RWPE1 (cell line): ENCODE measurements around the gene C6orf163.
"Not testable (repeated sequence)": the region's sequence is repeated elsewhere in the genome, so short reads cannot be mapped to it uniquely, and the experiment has no call there.

Source experiments
- CTCF ChIA-PET: fragments of 350-600 bp; sonication (Branson Sonifier 250); formaldehyde crosslinking; extraction: SDS; loops from one replicate; lab custom pipeline; 2021; lab: Yijun Ruan, JAX
- POLR2A ChIA-PET: fragments of 400-600 bp; formaldehyde crosslinking; extraction: SDS; loops from one replicate; lab custom pipeline; 2020; ENCODE audit warnings: antibody characterized with exemption; ENCODE audit not compliant: low non-redundant PET; lab: Yijun Ruan, JAX
- DNase-seq: peaks from one replicate; pipeline ENCODE4 v3.0.0; 2012; ENCODE audit warnings: low spot score
- H3K27ac ChIP-seq: fragments of 450-650 bp; 2 replicates; pipeline ENCODE4 v1.5.1; 2017
- TF ChIP-seq, protein P1 (sequence below): fragments of 450-650 bp; conservative IDR thresholded peaks from 2 replicates; pipeline ENCODE4 v1.5.1; 2017; ENCODE audit warnings: low read depth, mild to moderate bottlenecking

C6orf163 gene

DNA sequence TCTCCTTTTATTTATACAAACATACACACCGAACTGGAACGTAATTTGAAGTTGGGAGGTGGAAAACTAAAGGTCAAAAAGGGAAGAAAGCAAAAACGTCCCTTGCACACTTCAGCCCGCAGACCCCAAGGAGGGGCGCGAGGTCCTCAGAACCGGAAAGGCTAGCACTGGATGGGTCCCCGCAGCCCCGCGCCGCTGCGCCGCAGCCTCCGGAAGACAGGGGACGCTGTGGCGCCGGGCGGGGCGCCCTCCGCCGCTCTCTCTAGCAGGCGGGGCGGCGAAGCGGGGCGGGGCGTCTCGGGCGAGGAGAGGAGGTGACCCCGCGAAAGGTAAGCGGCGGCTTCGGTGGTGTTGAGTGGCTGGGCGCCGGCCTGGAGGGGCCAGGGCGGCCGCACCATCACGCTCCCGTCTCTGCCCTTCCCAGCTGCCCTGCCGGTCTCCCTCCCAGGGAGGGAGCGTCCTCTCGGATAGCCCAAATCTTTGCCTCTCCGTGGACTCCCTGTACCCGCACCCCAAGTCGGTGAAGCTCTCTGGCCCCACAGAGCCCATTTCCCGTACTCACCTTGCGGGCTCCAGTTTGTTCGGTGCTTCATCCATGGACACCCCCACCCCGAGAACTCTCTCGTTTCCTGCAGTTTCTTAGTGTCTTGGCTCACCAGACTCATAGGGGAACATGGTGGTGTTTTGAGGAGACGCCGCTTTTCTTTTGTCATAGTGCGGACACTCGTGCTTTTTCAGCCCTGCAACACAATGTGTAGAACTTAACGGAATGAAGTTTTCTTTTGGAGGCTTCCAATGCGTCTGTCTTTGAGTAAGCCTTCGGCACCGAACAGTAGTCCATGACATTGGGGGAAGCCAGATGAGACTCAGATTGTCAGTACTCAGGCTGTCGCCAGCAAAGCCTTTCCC, 22.1 kb upstream of the C6orf163 start, which contains the start of gene SMIM8:
SMIM8 (plus strand) TSS at position 285 of the 909 bp plus-strand sequence. CDS start 14,444 bp downstream, outside the sequence.
- ChIA-PET CTCF (interaction anchor here (0.6 to 0.7 kb wide), 12 partner anchors 16 to 1402 kb away, joined by 3 to 4 read pairs (median 3); partner anchors contain the start of gene C6orf163), POLR2A (no interaction called here)
- DNase-seq, result peak; percentile 89

GRCh38 chr6:87323880-87324279, 20.7 kb upstream of the C6orf163 start:
- POLR2A ChIA-PET, DNase-seq, CTCF ChIA-PET, H3K27ac ChIP-seq: not testable (repeated sequence)

More for the DNA sequence above, 22.1 kb upstream of the C6orf163 start, which contains the start of gene SMIM8:
- H3K27ac ChIP-seq, result peak within 1 kb of the TSS; percentile 70
- TF ChIP-seq, protein P1, sequence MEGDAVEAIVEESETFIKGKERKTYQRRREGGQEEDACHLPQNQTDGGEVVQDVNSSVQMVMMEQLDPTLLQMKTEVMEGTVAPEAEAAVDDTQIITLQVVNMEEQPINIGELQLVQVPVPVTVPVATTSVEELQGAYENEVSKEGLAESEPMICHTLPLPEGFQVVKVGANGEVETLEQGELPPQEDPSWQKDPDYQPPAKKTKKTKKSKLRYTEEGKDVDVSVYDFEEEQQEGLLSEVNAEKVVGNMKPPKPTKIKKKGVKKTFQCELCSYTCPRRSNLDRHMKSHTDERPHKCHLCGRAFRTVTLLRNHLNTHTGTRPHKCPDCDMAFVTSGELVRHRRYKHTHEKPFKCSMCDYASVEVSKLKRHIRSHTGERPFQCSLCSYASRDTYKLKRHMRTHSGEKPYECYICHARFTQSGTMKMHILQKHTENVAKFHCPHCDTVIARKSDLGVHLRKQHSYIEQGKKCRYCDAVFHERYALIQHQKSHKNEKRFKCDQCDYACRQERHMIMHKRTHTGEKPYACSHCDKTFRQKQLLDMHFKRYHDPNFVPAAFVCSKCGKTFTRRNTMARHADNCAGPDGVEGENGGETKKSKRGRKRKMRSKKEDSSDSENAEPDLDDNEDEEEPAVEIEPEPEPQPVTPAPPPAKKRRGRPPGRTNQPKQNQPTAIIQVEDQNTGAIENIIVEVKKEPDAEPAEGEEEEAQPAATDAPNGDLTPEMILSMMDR, result peak; percentile 100

DNA sequence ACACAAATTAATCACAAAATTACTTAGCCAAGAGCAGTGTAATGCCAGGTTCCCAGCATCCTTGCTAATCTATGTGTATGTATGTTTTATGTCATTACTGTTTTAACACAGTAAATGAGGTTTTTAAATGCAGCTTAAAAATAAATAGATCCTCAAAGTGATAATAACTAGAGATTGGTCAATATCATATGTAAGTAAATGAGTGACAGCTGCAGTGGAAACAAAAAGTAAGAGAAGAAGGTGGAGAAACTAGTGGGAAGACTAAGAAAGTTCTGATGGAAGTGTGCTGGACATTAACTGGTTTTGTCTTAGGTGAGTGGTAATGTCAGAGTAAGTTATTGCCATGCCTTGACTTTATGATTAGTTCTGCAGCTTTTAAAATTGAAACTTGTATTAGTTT, 13.7 kb upstream of the C6orf163 start:
- ChIA-PET CTCF (interaction anchor here (0.5 kb wide), 1 partner anchor 202 kb away, joined by 3 read pairs; no protein-coding TSS in a partner anchor), POLR2A (no interaction called here)
- TF ChIP-seq, protein P1, result no peak
- no peak for DNase-seq
- no peak overlapping the region for H3K27ac ChIP-seq

- TF ChIP-seq, protein P1, result no peak
- POLR2A ChIA-PET, result no interaction called here
Measured at GRCh38 chr6:87333033-87333432, 11.6 kb upstream of the C6orf163 start.

GRCh38 chr6:87333591-87334181, 10.9 kb upstream of the C6orf163 start:
- POLR2A ChIA-PET, result interaction anchor here (0.5 kb wide), 1 partner anchor 279 kb away, joined by 3 read pairs; no protein-coding TSS in a partner anchor
- TF ChIP-seq, protein P1, result no peak
- CTCF ChIA-PET, result no interaction called here
- H3K27ac ChIP-seq, result no peak overlapping the region
- no peak for DNase-seq

More at GRCh38 chr6:87333033-87333432, 11.6 kb upstream of the C6orf163 start:
- no peak for DNase-seq
- H3K27ac ChIP-seq, result no peak overlapping the region
- CTCF ChIA-PET, result no interaction called here

DNA sequence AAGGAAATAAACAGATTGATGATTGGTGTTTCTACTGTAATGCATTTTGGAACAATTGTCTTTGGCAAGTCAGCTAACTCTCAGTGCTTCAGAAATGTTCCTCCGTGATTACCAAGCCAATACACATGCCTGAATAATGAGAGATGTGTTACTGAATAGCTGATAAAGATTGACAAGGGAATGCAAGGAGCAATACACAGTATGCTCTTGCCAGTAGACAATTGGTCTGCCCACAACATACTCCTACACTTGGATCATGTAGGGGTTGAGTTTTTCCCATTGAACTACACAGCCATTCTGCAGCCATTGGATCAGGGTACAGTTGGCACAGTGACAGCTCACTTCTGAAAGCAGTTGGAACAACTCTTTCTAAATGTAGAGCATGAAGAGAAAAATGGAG, 9.9 kb upstream of the C6orf163 start:
- H3K27ac ChIP-seq, result no peak overlapping the region
- POLR2A ChIA-PET, result no interaction called here
- TF ChIP-seq, protein P1, result no peak
- no peak for DNase-seq
- CTCF ChIA-PET, result no interaction called here
